GM18867 (cell line): ENCODE data around the gene DPP6.
"Not testable (repeated sequence)": the region's sequence is repeated elsewhere in the genome, so short reads cannot be mapped to it uniquely, and the experiment has no call there.

Source experiments
- ATAC-seq: cut with Tn5 transposase; IDR thresholded peaks from one replicate; pipeline ENCODE4 v1.9.1; 2021; ENCODE audit warnings: mild to moderate bottlenecking, moderate library complexity; ENCODE audit not compliant: unreplicated experiment

The DPP6 gene

GRCh38 chr7:154914996-154915380 lies 862.8 kb downstream of the DPP6 start:
- no peak for ATAC-seq

- no peak for ATAC-seq
These were observed 863.4 kb downstream of the DPP6 start for GRCh38 chr7:154915600-154915999.

DNA sequence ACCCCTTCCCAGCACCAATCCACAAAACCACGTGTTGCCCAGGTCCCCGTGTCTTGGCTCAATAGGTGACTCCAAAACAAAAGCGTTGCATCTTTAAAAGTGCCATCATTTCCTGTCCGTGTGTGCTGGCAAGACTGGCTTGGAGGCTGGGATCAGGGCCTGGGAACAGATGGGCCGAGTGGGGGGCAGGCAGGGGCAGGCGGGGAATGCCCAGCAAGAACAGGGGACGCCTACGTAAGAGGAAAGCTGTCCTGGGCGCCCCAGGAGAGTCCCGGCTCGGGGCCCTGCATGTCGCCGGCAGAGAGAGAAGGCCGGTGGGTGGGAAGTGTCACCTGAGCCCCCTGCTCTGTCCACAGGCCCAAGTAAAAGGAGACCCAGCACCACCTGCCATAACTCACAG lies 864.2 kb downstream of the DPP6 start:
- ATAC-seq, result no peak

DNA sequence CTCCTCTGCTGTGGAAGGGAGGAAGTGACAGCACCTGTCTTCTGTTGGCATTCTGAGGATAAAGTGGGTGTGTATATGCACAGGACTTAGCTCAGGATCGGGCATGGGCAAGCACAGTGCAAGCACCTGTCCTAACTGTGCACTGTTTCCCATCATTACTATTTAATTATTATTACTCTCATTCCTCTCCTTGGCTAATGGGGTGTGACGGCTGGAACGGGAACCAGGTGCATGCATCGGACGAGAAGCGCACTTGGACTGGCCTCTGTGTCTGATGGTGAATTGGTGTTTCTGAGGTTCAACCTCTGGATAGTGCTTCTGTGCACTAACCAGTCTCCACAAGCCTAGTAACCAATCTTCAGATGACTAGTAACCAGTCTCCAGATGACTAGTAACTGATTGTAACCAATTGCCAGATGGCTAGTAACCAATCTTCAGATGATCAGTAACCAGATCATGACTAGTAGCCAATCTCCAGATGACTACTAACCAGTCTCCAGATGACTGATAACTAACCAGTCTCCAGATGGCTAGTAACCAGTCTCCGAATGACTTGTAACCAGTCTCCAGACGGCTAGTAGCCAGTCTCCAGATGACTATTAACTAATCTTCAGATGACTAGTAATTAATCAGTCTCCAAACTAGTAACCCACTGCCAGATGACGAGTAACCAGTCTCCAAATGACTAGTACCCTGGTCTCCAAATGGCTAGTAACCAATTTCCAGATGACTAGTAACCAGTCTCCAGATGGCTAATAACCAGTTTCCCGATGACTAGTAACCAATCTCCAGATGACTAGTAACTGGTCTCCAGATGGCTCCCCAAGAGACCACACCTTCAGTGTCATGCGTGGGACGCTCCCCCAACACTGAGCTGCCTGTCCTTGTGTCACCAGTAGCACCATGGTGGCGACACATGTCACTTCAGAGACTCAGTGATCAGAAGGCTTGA lies 864.9 kb downstream of the DPP6 start:
- ATAC-seq, result no peak

DNA sequence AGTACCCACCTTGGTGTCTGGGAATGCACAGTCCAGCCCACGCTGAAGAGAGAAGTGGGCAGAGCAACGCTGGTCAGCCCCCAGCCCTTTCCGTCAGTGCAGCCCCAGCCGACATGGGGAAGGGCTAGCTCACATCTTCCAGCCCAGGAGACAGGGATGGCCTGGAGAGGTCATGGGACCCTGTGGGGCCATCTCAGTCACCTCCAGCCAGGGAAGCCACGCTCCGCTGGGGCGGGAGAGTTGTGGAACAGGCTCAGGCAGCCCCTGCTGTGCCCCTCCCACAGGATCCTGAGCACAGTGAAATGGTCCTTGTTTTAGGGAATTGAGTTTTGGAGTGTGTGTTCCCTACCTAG lies 865.6 kb downstream of the DPP6 start:
- no peak for ATAC-seq

GRCh38 chr7:154918266-154918665 lies 866.1 kb downstream of the DPP6 start:
- ATAC-seq, result no peak

DNA sequence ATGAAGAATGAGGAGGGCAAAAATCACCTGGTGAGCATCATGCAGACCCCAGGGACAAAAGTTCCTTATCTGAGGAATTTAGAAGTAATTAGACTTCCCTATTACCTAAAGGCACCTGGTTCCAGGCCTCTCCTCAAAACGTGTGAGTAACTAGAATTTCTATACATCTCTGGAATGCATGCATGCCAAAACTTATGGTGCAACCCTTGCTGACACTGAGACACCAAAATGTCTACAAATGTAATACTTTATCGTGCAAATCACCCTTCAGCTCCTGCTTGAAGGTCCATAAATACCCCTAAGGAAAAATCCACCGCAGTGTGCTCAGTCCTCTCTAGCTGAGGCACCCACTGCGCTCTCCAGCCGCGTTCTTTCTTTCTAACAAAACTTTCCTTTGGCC lies 866.5 kb downstream of the DPP6 start:
- no peak for ATAC-seq

- ATAC-seq, result no peak
These were observed 867.4 kb downstream of the DPP6 start for GRCh38 chr7:154919344-154920225.

GRCh38 chr7:154922472-154922871 lies 870.3 kb downstream of the DPP6 start:
- not testable (repeated sequence) for ATAC-seq

GRCh38 chr7:154927624-154928125 lies 875.5 kb downstream of the DPP6 start:
- peak; percentile 50 for ATAC-seq

- peak; percentile 85 for ATAC-seq
These were observed 876.2 kb downstream of the DPP6 start for GRCh38 chr7:154928136-154929005.

DNA sequence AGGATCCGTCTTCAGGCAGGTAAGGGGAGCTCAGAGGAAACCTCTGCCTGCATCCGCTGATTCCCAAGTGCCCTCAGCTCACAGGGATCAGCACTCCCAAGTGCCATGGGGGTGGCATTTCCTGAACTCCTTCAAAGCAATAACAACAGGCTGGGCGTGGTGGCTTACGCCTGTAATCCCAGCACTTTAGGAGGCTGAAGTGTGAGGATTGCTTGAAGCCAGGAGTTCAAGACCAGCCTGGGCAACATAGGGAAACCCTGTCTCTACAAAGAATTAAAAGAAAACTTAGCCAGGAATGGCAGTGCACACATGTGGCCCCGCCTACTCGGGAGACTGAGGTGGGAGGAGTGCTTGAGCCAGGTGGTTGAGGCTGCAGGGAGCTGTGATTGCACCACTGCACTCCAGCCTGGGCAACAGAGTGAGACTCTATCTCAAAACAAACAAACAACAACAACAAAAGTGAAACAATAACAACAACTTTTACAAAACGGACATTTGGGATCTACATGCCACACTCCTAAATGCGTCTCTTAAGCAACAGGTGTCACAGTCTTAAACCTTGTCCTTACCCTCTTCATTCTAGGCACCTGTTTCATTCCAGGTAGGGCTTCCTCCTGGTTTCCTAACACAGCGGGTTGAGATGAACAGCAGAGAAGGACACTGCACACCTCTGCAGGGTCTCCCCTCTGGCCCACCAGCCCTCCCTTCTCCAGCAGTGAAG lies 877.0 kb downstream of the DPP6 start:
- ATAC-seq, result no peak

DNA sequence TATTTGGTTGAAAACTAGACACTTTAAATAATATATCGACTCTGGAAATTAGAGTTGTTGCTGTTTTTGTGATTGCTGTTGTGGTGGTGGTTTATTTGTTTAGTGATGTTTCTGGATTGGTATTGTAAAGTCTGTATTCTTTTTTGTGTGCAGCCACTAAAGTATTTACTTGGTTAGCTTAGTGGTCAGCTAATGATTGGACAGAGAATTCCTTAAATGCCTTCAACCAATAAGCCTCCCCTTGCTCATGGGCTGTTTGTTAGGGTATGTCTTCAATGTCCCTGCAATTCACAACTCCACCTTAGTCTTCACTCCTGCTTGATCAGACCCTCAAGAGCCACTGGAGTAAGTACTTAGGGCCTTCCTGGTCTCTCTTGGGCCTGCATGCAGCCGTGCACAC lies 879.7 kb downstream of the DPP6 start:
- ATAC-seq, result no peak

- ATAC-seq, result not testable (repeated sequence)
These were observed 882.3 kb downstream of the DPP6 start for GRCh38 chr7:154934353-154934952.

- no peak for ATAC-seq
These were observed 885.6 kb downstream of the DPP6 start for GRCh38 chr7:154937837-154938236.

DNA sequence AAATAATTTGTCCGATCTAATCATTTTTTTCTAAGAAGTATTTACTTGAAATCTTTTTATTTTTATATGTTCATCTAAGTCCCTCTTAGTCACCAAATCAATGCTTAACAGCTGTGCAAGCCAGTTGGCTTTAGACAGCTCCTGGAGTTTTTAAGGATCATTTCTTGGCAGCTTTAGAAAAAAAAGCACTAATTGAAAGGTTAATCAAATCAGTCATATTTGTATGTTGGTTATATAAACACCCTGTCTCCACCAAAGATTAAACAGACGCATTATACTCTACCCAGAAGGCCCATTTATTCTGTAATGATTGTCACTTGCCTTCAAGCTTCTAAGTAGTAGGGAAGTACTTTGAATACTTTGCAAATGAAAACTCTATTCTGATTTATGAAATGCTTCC lies 890.5 kb downstream of the DPP6 start:
- no peak for ATAC-seq
